Pancreas (tissue), 10 donors: ENCODE results near the gene PLS1. TPM values are rescaled to one million over a fixed set of nuclear protein-coding genes. Genes with fewer than 3 reads are reported as not detected.
"Not testable (repeated sequence)": the region's sequence is repeated elsewhere in the genome, so short reads cannot be mapped to it uniquely, and the experiment has no call there.

Experiments
- ATAC-seq, 4 donors: fragments of 200-7000 bp; cut with Tn5 transposase; one replicate each; pipeline versions ENCODE4 v1.8.0 to v1.9.1; 2020; ENCODE audit warnings: mild to moderate bottlenecking in 4 of 4, moderate library complexity in 4 of 4
- DNase-seq, 6 donors: peaks; one replicate each; pipeline ENCODE4 v3.0.0-alpha.2; 2020
- FAIRE-seq: peaks from 2 replicates; lab custom pipeline; 2012; peaks lifted over from hg19 to GRCh38; lab: Jason Lieb, UNC
- H3K27ac ChIP-seq, 4 donors: fragments of 200-600 bp; sonication (generic); 1 replicate in 3 of 4; 2 replicates in 1 of 4; pipeline versions ENCODE4 v1.5.0 to v1.8.0; 2020
- H3K27me3 ChIP-seq, 4 donors: fragments of 200-600 bp; one replicate each; pipeline ENCODE4 v1.8.0; 2021
- H3K36me3 ChIP-seq, 3 donors: fragments of 200-600 bp; sonication (generic) in 1 of 3; one replicate each; pipeline versions ENCODE4 v1.5.0 to v1.8.0; 2020 to 2021
- H3K4me1 ChIP-seq, 3 donors: fragments of 200-600 bp; one replicate each; pipeline ENCODE4 v1.8.0; 2021
- H3K4me3 ChIP-seq, 4 donors: fragments of 200-600 bp; sonication (generic) in 2 of 4; one replicate each; pipeline versions ENCODE4 v1.5.0 to v1.8.0; 2020 to 2021
- H3K9me3 ChIP-seq, 4 donors: fragments of 200-600 bp; one replicate each; pipeline ENCODE4 v1.8.0; 2021
- WGBS, 2 donors: extraction: QIAGEN DNeasy Blood & Tissue Kit; methylation state at CpG; one replicate each; pipeline ENCODE4 v1.1.7; 2013; 5-methylcytosine and 5-hydroxymethylcytosine counted together
- intact Hi-C, 3 donors: fragments of 100-400 bp; cut with DNase I; formaldehyde crosslinking; loops; one replicate each; pipeline versions ENCODE4 v1.11.1 to v1.14.2; 2022
- polyA plus RNA-seq, 2 donors: library from polyadenylated mRNA; stranded (reverse); fragments of 200-250 nt; gene quantifications; one replicate each; pipeline ENCODE4 v1.2.3, GENCODE V29; 2013
- total RNA-seq, 6 donors: library from RNA; stranded (reverse); fragmentation: NEBNext Ultra II Directional in 4 of 6; extraction: Animal tissue kit (Norgen Biotek cat#: 25700) in 4 of 6; gene quantifications; one replicate each; pipeline versions ENCODE4 v1.2.1 to v1.2.4, GENCODE V29; 2021 to 2023
- TF ChIP-seq, protein P1 (sequence below), 4 donors: fragments of 200-600 bp; sonication (generic) in 3 of 4; IDR thresholded peaks; one replicate each; pipeline versions ENCODE4 v1.5.0 to v1.8.0; 2021; ENCODE audit warnings: antibody characterized with exemption in 4 of 4
- donor health status: healthy with polysubstance abuse.
- donor health status: DM: no; HTN: no; CAD: no; lungs with moderate emphysema.
- donor health status: DM: no; HTN: no; CAD: no.
- donor health status: control.
- donor health status: control.
- donor health status: Bipolar disorder and iron deficiency.
- donor health status: DM: yes; HTN: yes; CAD: no.
- donor health status: DM: no; HTN: no; CAD: no.
- donor health status: DM: no; HTN: no; CAD: no.
- donor health status: DM: yes; HTN: yes; CAD: no.

Gene PLS1
- total and polyA plus RNA-seq, 8 donors = 3.0 to 23.6 (median 10.2) TPM

DNA sequence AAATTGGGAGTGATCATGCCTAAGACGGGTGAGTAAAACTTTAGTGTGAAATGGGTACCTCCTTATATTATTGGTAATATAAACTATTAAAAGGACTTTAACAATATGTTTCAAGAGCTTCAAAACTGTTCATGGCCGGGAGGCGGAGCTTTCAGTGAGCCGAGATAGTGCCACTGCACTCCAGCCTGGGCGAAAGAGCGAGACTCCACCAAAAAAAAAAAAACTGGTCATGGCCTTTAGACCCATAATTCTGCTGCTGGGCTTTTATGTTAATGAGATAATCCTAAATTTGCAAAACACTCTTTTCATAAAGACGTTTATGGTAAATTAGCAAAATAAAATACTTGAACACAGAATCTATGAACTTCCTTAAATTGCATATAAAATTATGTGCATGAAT lies 150.5 kb downstream of the PLS1 start:
- TF ChIP-seq, protein P1, sequence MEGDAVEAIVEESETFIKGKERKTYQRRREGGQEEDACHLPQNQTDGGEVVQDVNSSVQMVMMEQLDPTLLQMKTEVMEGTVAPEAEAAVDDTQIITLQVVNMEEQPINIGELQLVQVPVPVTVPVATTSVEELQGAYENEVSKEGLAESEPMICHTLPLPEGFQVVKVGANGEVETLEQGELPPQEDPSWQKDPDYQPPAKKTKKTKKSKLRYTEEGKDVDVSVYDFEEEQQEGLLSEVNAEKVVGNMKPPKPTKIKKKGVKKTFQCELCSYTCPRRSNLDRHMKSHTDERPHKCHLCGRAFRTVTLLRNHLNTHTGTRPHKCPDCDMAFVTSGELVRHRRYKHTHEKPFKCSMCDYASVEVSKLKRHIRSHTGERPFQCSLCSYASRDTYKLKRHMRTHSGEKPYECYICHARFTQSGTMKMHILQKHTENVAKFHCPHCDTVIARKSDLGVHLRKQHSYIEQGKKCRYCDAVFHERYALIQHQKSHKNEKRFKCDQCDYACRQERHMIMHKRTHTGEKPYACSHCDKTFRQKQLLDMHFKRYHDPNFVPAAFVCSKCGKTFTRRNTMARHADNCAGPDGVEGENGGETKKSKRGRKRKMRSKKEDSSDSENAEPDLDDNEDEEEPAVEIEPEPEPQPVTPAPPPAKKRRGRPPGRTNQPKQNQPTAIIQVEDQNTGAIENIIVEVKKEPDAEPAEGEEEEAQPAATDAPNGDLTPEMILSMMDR (IDR thresholded peaks at IDR 0.05) = no peak
- FAIRE-seq (no peak), ATAC-seq (no peak), DNase-seq (no peak)
- WGBS, 2 donors = 79 to 94% methylated on average over 7 of the region's 7 CpGs
- H3K4me3 ChIP-seq = no peak overlapping the region
- H3K9me3 ChIP-seq = no peaks in the 10 kb centered on the region
- no peaks in the 10 kb centered on the region for H3K4me1 ChIP-seq
- intact Hi-C loops = no loop called here
- no peak overlapping the region for H3K27ac ChIP-seq
- H3K36me3 ChIP-seq = no peaks in the 10 kb centered on the region
- H3K27me3 ChIP-seq = no peaks in the 10 kb centered on the region

DNA sequence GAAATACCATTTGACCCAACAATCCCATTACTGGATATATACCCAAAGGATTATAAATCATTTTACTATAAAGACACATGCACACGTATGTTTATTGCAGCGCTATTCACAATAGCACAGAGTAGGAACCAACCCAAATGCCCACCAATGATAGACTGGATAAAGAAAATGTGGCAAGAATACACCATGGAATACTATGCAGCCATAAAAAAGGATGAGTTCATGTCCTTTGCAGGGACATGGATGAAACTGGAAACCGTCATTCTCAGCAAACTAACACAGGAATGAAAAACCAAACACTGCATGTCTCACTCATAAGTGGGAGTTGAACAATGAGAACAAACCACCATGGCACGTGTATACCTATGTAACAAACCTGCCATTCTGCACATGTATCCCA lies 154.3 kb downstream of the PLS1 start:
- H3K9me3 ChIP-seq, ATAC-seq, H3K27me3 ChIP-seq, H3K36me3 ChIP-seq, FAIRE-seq, H3K4me3 ChIP-seq, H3K27ac ChIP-seq, H3K4me1 ChIP-seq, intact Hi-C loops, DNase-seq: not testable (repeated sequence)
- WGBS, 2 donors = 88 to 94% methylated on average over 4 of the region's 4 CpGs

DNA sequence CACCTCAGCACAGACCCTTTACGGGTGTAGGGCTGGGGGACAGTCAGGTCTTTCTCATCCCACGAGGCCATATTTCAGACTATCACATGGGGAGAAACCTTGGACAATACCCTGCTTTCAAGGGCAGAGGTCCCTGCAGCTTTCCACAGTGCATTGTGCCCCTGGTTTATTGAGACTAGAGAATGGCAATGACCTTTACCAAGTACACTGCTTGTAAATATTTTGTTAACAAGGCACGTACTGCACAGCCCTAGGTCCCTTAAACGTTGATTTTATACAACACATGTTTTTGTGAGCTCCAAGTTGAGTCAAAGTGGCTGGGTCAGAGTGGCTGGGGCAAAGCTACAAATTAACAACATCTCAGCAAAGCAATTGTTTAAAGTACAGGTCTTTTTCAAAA lies 156.4 kb downstream of the PLS1 start:
- 49 to 59% methylated on average over 4 of the region's 4 CpGs for WGBS, 2 donors
- DNase-seq = not testable (repeated sequence)

DNA sequence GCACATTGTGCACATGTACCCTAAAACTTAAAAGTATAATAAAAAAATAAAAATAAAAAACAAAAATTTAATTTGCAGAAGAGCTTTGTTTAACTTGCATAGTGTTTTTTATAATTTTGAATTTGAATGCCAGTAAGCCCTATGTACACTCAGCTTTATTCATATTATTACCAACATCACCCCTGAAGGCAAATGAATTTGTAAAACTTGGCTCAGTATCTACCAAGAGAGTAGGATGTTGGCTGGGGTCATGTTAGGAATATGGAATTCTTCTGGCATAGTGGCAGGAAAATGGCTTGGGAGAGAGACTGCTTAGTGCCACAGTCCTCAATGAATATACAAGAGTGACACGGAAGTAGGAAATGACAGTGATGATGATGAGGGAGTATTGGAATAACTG lies 158.3 kb downstream of the PLS1 start:
- ATAC-seq (no peak), DNase-seq (no peak), FAIRE-seq (no peak)
- 92 to 94% methylated on average over 1 of the region's 1 CpG for WGBS, 2 donors
- H3K27ac ChIP-seq = no peak overlapping the region
- intact Hi-C loops = no loop called here
- H3K4me3 ChIP-seq = no peak overlapping the region
- no peaks in the 10 kb centered on the region for H3K36me3 ChIP-seq
- H3K9me3 ChIP-seq = no peaks in the 10 kb centered on the region
- H3K4me1 ChIP-seq = no peaks in the 10 kb centered on the region
- TF ChIP-seq, protein P1 (IDR thresholded peaks at IDR 0.05) = no peak
- no peaks in the 10 kb centered on the region for H3K27me3 ChIP-seq

More for the DNA sequence above, 156.4 kb downstream of the PLS1 start:
- ATAC-seq, H3K27ac ChIP-seq, H3K36me3 ChIP-seq, H3K4me1 ChIP-seq, intact Hi-C loops, FAIRE-seq, H3K27me3 ChIP-seq, H3K9me3 ChIP-seq, H3K4me3 ChIP-seq: not testable (repeated sequence)

Other genes starting within 250 kb of the PLS1 start
- gene XRN1, start 148.4 kb upstream of the PLS1 start, total RNA-seq = 10 to 100 TPM; 13.6 to 23.4 (median 20.2) TPM
- 1 to 10 TPM; 3.5 to 6.4 TPM for gene XRN1, start 148.4 kb upstream of the PLS1 start, polyA plus RNA-seq
- 10 to 100 TPM in 2 of 6 donors, 1 to 10 TPM in 4; 8.2 to 16.6 (median 9.6) TPM for gene ATR, start 17.7 kb upstream of the PLS1 start, total RNA-seq
- 10 to 100 TPM; 12.6 to 15.4 TPM for gene ATR, start 17.7 kb upstream of the PLS1 start, polyA plus RNA-seq
- gene TRPC1, start 127.6 kb downstream of the PLS1 start, total RNA-seq = 1 to 10 TPM in 5 of 6 donors, under 1 TPM in 1; 0.57 to 2.8 (median 1.3) TPM
- gene TRPC1, start 127.6 kb downstream of the PLS1 start, polyA plus RNA-seq = 1 to 10 TPM; 1.6 to 5.0 TPM